PC-9 (cell line): Measurements from ENCODE around the gene ABL2.

Experiments used
- EZH2 ChIP-seq: fragments of 200-600 bp; sonication (generic); IDR thresholded peaks from 2 replicates; pipeline ENCODE4 v1.8.0; 2017; ENCODE audit warnings: antibody characterized with exemption, low read depth
- TF ChIP-seq, protein P1 (sequence below): fragments of 200-600 bp; sonication (generic); conservative IDR thresholded peaks from 2 replicates; pipeline ENCODE4 v1.6.1; 2017; ENCODE audit warnings: mixed run types, antibody characterized with exemption, mild to moderate bottlenecking, moderate library complexity

DNA sequence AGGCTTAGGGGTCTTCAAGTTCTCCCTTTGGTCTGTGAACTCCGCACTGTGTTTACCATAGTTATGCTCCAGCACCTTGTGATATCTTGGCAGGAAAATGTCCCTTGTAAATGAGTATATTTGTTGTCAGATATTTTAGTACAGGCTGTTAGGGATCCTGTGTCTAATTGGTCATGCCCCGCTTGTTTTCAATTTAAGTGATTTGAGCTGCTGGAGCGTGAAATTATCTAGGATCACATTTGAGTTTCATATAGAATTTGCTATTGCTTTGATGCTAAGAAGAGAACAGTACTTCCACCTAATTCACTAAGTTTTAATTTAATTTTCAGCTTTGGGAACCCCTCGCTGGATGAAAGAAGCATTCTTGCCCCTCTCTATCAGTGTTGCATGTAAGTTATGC, 163.0 kb downstream of the ABL2 start:
- TF ChIP-seq, protein P1, sequence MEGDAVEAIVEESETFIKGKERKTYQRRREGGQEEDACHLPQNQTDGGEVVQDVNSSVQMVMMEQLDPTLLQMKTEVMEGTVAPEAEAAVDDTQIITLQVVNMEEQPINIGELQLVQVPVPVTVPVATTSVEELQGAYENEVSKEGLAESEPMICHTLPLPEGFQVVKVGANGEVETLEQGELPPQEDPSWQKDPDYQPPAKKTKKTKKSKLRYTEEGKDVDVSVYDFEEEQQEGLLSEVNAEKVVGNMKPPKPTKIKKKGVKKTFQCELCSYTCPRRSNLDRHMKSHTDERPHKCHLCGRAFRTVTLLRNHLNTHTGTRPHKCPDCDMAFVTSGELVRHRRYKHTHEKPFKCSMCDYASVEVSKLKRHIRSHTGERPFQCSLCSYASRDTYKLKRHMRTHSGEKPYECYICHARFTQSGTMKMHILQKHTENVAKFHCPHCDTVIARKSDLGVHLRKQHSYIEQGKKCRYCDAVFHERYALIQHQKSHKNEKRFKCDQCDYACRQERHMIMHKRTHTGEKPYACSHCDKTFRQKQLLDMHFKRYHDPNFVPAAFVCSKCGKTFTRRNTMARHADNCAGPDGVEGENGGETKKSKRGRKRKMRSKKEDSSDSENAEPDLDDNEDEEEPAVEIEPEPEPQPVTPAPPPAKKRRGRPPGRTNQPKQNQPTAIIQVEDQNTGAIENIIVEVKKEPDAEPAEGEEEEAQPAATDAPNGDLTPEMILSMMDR: no peak
- TF ChIP-seq EZH2: no peak
